ENCODE data around the gene GCNT1.
"Not testable (repeated sequence)": the region's sequence is repeated elsewhere in the genome, so short reads cannot be mapped to it uniquely, and the experiment has no call there.

Gene GCNT1

DNA sequence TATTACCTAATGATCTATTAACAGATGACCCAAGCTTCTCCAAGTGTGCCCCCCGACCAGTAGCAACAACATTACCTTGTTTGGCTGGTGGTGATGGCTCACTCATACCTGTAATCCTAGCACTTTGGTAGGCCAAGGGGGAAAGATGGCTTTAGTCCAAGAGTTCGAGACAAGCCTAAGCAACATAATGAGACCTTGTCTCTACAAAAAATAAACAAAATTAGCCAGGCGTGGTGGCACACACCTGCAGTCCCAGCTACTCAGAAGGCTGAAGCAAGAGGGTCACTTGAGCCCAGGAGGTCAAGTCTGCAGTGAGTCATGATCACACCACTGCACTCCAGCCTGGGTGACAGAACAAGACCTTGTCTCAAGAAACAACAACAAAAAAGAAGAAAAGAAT, 62.9 kb downstream of the GCNT1 start:
- no peaks in the 10 kb centered on the region for H3K4me1 ChIP-seq
- in situ Hi-C loops (cut with MboI; ENCODE audit: low sequenced_read_pairs) = no loop called here

DNA sequence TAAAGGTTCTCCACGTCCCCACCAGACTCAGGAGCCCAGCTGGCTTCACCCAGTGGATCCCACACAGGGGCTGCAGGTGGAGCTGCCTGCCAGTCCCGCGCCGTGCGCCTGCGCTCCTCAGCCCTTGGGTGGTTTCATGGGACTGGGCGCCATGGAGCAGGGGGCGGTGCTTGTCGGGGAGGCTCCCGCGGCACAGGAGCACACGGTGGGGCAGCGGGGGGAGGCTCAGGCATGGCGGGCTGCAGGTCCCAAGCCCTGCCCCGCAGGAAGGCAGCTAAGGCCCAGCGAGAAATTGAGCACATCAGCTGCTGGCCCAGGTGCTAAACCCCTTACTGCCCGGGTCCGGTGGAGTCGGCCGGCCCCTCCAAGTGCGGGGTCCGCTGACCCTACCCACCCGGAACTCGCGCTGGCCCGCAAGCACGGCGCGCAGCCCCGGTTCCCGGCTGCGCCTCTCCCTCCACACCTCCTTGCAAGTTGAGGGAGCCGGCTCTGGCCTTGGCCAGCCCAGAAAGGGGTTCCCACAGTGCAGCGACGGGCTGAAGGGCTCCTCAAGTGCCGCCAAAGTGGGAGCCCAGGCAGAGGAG, 64.7 kb downstream of the GCNT1 start:
- DNase-seq (ENCODE audit: low spot score in 2 of 2); H3K4me3 ChIP-seq; H3K36me3 ChIP-seq (replicated peaks); H3K27me3 ChIP-seq (ENCODE audit: low read depth); in situ Hi-C loops (cut with MboI; ENCODE audit: low sequenced_read_pairs); H3K4me1 ChIP-seq; H3K9me3 ChIP-seq: not testable (repeated sequence)

More for the DNA sequence above, 62.9 kb downstream of the GCNT1 start:
- H3K9me3 ChIP-seq = no peaks in the 10 kb centered on the region
- DNase-seq (ENCODE audit: low spot score in 2 of 2) = no peak
- H3K4me3 ChIP-seq = no peak overlapping the region
- H3K36me3 ChIP-seq (replicated peaks) = no peaks in the 10 kb centered on the region
- no peaks in the 10 kb centered on the region for H3K27me3 ChIP-seq (ENCODE audit: low read depth)

DNA sequence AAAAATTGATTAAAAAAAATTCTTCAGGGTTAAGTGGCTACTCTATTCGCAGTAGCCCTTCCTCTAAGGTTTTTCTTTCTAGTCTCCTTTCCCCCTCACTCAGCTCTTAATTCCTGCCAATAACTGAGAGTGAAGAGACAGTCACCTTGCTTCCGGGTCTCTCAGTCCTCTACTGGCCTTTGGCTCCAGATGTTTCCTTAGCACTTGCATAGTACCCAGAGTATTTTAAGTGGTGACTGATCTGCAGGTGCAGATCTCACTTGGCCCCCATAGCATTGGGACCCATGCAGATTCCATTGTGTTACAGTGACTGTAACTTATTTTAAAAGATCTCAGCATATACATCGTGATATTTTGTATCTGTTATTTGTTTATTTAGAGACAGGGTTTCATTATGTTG, 66.2 kb downstream of the GCNT1 start:
- H3K36me3 ChIP-seq (replicated peaks) = no peaks in the 10 kb centered on the region
- no peak overlapping the region for H3K4me3 ChIP-seq
- no peaks in the 10 kb centered on the region for H3K27me3 ChIP-seq (ENCODE audit: low read depth)
- DNase-seq (ENCODE audit: low spot score in 2 of 2) = no peak
- in situ Hi-C loops (cut with MboI; ENCODE audit: low sequenced_read_pairs) = no loop called here
- no peaks in the 10 kb centered on the region for H3K4me1 ChIP-seq
- H3K9me3 ChIP-seq = no peaks in the 10 kb centered on the region

DNA sequence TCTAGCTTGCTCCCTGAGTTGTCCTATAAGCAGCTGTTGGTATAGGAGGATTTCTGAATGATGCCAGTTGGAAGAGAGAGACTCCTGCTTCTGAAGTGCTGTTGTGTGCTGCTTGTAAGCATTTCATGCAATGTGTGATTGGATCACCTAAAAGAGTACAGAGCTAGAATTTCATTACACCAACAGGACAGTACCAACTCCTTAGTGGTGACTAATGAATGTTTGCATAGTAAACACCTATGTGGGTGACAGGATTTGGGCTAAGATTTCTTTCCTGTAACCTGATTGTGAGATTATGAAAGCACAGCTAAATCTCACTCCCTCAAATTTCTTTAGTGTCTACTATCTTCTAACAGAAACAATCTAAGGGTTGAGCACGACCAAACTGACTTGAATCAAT, 67.0 kb downstream of the GCNT1 start:
- in situ Hi-C loops (cut with MboI; ENCODE audit: low sequenced_read_pairs) = no loop called here
- DNase-seq (ENCODE audit: low spot score in 2 of 2) = no peak
- Histone ChIP-seq H3K36me3 (replicated peaks) (no peaks in the 10 kb centered on the region), H3K4me3 (no peak overlapping the region), H3K9me3 (no peaks in the 10 kb centered on the region), H3K27me3 (ENCODE audit: low read depth) (no peaks in the 10 kb centered on the region), H3K4me1 (no peaks in the 10 kb centered on the region)

DNA sequence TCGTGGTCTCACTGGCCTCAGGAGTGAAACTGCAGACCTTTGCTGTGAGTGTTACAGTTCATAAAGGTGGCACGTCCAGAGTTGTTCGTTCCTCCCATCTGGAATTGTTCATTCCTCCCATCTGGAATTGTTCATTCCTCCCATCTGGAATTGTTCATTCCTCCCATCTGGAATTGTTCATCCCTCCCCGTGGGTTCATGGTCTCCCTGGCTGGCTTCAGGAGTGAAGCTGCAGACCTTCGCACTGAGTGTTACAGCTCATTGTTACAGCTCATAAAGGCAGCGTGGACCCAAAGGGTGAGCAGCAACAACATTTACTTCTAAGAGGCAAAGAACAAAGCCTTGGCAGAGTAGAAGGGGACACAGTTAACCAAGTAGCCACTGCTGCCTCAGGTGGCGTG, 69.1 kb downstream of the GCNT1 start:
- Histone ChIP-seq H3K27me3 (ENCODE audit: low read depth) (no peaks in the 10 kb centered on the region), H3K4me3 (no peak overlapping the region), H3K4me1 (no peaks in the 10 kb centered on the region), H3K9me3 (no peaks in the 10 kb centered on the region), H3K36me3 (replicated peaks) (no peaks in the 10 kb centered on the region)
- no peak for DNase-seq (ENCODE audit: low spot score in 2 of 2)
- in situ Hi-C loops (cut with MboI; ENCODE audit: low sequenced_read_pairs) = no loop called here

DNA sequence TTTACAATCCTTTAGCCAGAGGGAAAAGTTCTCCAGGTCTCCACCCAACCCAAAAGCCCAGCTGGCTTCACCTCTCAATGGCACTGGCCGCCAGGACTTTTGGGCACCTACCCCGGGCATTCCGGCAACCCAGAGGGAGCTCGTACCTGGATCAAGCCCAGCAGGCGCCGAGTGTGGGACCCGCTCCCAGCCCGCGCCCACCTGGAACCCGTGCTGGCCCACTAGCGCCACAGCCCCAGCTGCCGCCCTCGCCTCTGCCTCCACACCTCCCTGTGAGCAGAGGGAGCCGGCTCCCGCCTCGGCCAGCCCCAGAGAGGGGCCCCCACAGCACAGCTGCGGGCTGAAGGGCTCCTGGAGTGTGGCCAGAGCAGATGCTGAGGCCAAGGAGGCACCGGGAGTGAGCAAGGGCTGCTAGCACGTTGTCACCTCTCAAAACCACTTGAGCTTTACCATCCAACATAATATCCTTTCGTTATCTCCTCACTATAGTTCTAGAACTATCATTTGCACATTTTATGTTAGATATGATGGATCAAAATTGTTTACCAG, 69.7 kb downstream of the GCNT1 start:
- Histone ChIP-seq H3K4me1 (no peaks in the 10 kb centered on the region), H3K27me3 (ENCODE audit: low read depth) (no peaks in the 10 kb centered on the region), H3K36me3 (replicated peaks) (no peaks in the 10 kb centered on the region), H3K4me3 (no peak overlapping the region), H3K9me3 (no peaks in the 10 kb centered on the region)
- DNase-seq (ENCODE audit: low spot score in 2 of 2) = no peak
- in situ Hi-C loops (cut with MboI; ENCODE audit: low sequenced_read_pairs) = no loop called here

DNA sequence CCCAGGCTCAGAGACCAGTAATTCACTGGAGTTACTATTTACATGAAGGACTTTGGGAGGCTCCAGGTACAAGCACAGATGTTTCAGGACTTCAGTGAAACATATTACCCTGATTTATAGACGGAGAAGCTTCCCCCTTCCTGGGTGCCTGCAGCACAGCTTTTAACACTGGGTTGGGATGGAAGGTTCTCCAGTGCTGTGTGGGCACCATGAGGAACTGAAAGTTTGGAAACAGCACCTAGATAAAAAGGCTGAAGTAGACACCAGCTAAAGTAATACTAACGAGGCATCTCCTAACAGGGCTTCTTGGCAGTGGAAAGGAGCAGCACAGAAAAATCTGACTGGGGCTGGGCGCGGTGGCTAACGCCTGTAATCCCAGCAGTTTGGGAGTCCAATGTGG, 70.7 kb downstream of the GCNT1 start:
- Histone ChIP-seq H3K4me1 (no peaks in the 10 kb centered on the region), H3K36me3 (replicated peaks) (no peaks in the 10 kb centered on the region), H3K4me3 (no peak overlapping the region), H3K27me3 (ENCODE audit: low read depth) (no peaks in the 10 kb centered on the region), H3K9me3 (no peaks in the 10 kb centered on the region)
- in situ Hi-C loops (cut with MboI; ENCODE audit: low sequenced_read_pairs) = no loop called here
- no peak for DNase-seq (ENCODE audit: low spot score in 2 of 2)

DNA sequence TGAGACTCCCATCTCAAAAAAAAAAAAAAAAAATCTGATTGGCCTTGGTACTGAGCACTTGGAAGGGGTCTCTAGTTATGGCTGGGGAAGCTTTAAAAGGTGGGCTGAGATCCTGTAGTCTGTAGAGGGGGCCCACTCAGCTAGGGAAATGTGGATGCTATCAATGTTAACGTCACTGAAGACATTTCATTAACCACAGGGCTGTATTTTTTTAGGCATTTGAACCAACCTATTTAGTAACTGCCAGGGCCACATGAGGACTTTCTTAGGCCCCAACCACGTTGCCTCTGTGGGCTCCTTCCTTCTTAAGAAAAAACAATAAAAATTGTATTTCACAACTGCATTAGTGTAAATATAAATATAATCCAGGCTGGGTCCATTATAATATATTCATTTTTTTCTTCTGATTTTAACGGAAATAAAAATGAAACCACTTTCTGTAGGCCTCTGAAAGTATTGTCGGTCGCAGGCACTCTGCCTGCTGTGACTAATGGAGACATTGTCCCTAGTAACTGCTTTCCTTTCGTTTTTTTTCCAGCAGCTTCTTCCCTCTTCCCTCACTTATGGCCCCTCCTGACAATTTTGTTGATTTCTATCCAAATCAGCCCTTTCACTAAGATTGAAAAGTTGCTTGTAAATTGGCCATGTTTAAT, 71.6 kb downstream of the GCNT1 start:
- Histone ChIP-seq H3K9me3 (no peaks in the 10 kb centered on the region), H3K27me3 (ENCODE audit: low read depth) (no peaks in the 10 kb centered on the region), H3K4me3 (no peak overlapping the region), H3K36me3 (replicated peaks) (no peaks in the 10 kb centered on the region), H3K4me1 (no peaks in the 10 kb centered on the region)
- in situ Hi-C loops (cut with MboI; ENCODE audit: low sequenced_read_pairs) = no loop called here
- DNase-seq (ENCODE audit: low spot score in 2 of 2) = no peak

DNA sequence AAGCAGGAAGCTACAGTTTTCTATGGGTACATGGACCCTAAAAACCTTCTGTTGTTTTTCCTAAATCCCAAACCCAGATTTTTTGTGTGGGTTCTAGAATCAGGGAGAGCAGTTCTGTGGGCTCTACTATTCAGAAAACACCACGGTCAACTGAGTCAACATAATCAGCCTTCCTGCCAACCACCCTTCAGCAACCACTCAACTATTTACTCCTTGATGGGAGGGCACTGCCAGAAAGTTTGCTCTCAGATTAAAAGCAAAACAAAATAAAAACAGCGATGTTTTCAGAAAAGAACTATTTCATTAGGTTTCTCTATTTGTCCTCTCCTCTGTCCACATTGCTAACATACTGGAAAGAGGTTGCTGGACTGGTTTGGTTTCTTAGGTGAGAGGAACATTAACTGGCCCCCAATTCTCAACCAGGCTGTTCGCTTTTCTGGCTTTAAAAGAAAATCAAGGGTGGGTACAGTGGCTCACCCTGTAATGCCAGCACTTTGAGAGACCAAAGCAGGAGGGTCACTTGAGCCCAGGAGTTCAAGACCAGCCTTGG, 72.3 kb downstream of the GCNT1 start:
- Histone ChIP-seq H3K27me3 (ENCODE audit: low read depth) (no peaks in the 10 kb centered on the region), H3K4me3 (no peak overlapping the region), H3K9me3 (no peaks in the 10 kb centered on the region), H3K4me1 (no peaks in the 10 kb centered on the region), H3K36me3 (replicated peaks) (no peaks in the 10 kb centered on the region)
- DNase-seq (ENCODE audit: low spot score in 2 of 2) = no peak
- in situ Hi-C loops (cut with MboI; ENCODE audit: low sequenced_read_pairs) = no loop called here

DNA sequence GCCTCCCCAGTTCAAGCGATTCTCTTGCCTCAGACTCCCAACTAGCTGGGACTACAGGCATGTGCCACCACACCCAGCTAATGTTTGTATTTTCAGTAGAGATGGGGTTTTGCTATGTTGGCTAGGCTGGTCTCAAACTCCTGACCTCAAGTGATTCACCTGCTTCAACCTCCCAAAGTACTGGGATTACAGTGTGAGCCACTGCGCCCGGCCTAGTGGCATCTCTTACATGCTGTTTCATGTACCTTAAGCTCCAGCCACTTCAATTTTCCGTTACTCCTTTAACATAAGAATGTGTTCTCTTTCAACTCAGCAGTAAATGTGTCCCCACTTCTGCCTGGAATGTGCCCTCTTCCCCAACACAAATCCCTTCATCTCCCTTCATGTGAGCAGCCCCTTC, 73.9 kb downstream of the GCNT1 start:
- H3K4me1 ChIP-seq; in situ Hi-C loops (cut with MboI; ENCODE audit: low sequenced_read_pairs); H3K4me3 ChIP-seq; H3K36me3 ChIP-seq (replicated peaks); H3K9me3 ChIP-seq; H3K27me3 ChIP-seq (ENCODE audit: low read depth): not testable (repeated sequence)
- DNase-seq (ENCODE audit: low spot score in 2 of 2) = peak in 1 of 2 experiments; percentile 5

DNA sequence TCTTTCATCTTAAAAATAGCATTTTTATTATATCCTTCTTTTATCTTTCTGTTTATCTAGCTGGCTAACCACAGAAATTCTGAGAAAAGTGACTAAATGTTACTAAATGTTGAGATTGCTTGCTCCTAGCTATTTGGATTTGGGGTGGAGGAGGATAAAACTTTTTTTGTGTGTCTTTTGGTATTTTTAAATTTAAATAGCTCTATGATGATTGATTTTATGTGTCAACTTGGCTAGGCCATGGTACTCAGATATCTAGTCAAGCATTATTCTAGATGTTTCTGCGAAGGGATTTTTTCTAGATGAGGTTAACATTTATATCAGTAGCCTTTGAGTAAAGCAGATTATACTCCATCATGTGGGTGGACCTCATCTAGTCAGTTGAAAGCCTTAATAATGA, 75.0 kb downstream of the GCNT1 start:
- in situ Hi-C loops (cut with MboI; ENCODE audit: low sequenced_read_pairs) = no loop called here
- DNase-seq (ENCODE audit: low spot score in 2 of 2) = no peak
- no peaks in the 10 kb centered on the region for H3K36me3 ChIP-seq (replicated peaks)
- H3K27me3 ChIP-seq (ENCODE audit: low read depth) = no peaks in the 10 kb centered on the region
- no peak overlapping the region for H3K4me3 ChIP-seq
- no peaks in the 10 kb centered on the region for H3K4me1 ChIP-seq
- no peaks in the 10 kb centered on the region for H3K9me3 ChIP-seq

DNA sequence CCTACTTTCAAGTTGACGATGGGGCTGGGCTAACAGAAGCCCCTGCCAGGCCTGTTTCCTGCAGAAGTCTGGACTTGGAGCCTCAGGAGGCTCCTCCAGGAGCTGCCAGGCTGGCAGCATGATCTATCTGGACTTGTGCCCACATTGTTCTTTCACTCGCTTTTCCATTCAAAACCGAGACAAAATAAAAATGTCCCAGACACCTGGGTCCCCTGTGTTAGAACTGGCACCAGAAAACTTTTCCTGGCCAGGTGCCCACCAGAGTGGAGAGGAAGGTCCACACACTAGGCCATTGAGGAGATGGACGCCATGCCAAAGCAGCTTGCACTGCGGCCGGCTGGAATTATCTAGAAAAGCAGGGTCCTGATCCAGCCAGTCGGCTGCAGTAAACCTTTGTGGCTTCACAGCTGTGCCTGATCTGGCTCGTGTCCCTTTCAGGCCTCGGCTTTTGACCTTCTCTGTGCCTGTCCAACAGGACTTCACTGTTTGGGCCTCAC, 78.2 kb downstream of the GCNT1 start:
- Histone ChIP-seq H3K36me3 (replicated peaks) (no peaks in the 10 kb centered on the region), H3K4me1 (no peaks in the 10 kb centered on the region; the same call in 1 of the 2 replicates), H3K4me3 (no peak overlapping the region), H3K27me3 (ENCODE audit: low read depth) (no peaks in the 10 kb centered on the region), H3K9me3 (no peaks in the 10 kb centered on the region)
- in situ Hi-C loops (cut with MboI; ENCODE audit: low sequenced_read_pairs) = no loop called here
- DNase-seq (ENCODE audit: low spot score in 2 of 2) = no peak

DNA sequence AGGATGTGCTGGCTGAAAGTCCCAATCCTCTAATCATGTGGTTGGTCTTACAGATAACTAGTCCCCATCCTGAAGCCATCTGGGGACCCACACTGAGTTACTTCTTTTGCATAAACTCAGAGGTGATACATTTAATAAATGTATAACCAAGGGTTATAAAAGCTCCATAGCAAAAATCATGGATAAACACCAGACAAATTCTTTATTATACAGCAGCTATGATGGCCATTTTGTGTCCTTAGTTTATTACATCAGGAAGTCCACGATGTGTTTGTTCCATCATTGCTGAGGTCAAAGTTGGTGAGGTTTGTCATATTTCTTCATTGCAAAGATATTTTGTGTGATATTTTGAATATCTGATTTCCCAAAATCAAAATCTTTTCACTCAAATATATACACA, 80.2 kb downstream of the GCNT1 start:
- no peaks in the 10 kb centered on the region for H3K9me3 ChIP-seq
- H3K27me3 ChIP-seq (ENCODE audit: low read depth) = no peaks in the 10 kb centered on the region
- H3K4me1 ChIP-seq = no peaks in the 10 kb centered on the region; the same call in 1 of the 2 replicates
- no peaks in the 10 kb centered on the region for H3K36me3 ChIP-seq (replicated peaks)
- in situ Hi-C loops (cut with MboI; ENCODE audit: low sequenced_read_pairs) = no loop called here
- H3K4me3 ChIP-seq = no peak overlapping the region
- DNase-seq (ENCODE audit: low spot score in 2 of 2) = no peak

DNA sequence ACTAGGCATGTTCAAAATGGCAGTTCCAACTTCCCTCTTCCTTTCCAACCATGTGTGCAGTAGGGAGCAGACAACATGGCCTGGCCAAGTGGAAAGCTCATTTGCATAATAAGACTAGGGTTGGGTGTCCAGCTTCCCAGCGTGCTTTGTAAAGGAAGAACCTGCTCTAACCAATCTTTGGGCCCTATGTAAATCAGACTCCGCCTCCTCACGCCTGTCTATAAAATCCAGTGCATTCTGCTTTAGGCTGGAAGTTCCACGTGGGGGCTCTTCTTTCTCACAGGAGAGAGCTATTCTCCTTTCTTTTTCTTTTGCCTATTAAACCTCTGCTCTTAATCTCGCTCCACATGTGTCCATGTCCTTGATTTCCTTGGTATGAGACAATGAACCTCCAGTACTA, 83.4 kb downstream of the GCNT1 start:
- Histone ChIP-seq H3K27me3 (ENCODE audit: low read depth) (no peaks in the 10 kb centered on the region), H3K4me3 (no peak overlapping the region), H3K4me1 (no peaks in the 10 kb centered on the region; the same call in 1 of the 2 replicates), H3K36me3 (replicated peaks) (no peaks in the 10 kb centered on the region), H3K9me3 (no peaks in the 10 kb centered on the region)
- peak; percentile 36 to 65 for DNase-seq (ENCODE audit: low spot score in 2 of 2)
- in situ Hi-C loops (cut with MboI; ENCODE audit: low sequenced_read_pairs) = no loop called here
